Measurements from ENCODE around the gene SNRPD3. TPM values are rescaled to one million over a fixed set of nuclear protein-coding genes. Genes with fewer than 3 reads are reported as not detected.

The SNRPD3 gene
- total RNA-seq, 1 experiment from 2014 or later, result 144 TPM

DNA sequence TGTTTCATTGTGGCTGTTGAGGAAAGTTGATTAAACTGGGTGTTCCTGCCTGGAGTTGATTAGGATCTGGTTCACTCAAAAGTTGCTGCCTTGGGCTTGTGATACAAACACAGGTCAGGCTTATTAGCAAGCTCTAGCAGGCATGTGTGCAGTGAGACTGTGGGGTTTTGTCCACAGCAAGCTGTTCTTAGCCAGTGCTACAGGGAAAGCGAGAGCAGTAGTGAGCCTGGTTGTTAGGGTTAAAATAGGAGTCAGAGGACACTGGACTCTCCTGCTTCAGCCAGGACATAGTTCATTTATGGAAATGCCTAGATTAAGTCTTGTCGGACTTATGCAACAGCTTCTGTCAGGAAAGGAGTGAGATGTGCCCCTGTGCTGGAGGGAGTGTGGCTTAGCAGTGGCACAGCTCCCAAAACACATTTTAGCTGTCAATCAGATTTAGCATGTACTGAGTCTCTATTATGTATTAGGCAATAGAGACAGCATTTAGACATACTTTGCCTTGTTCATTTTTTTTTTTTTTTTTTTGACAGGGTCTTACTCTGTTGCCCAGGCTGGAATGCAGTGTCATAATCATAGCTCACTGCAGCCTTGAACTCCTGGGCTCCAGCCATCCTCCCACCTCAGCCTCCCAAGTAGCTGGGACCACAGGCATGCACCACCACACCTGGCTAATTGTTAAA, 8.7 kb downstream of the SNRPD3 start:
- Histone ChIP-seq H2AFZ (ENCODE audit: low read depth, low read length, poor library complexity, severe bottlenecking) (no peak overlapping the region), H3K27me3 (ENCODE audit: insufficient read depth, low read length) (no peaks in the 10 kb centered on the region), H3K9ac (ENCODE audit: low read length) (no peak overlapping the region), H3K36me3 (ENCODE audit: control insufficient read depth in 1 of 2, insufficient read depth in 2 of 2, low read length in 2 of 2) (peaks cover 30 to 31% of the 10 kb centered on the region in 2 experiments), H3K79me2 (ENCODE audit: insufficient read depth, low read length) (peaks cover 97% of the 10 kb centered on the region), H3K4me1 (ENCODE audit: control insufficient read depth in 1 of 2, insufficient read depth in 2 of 2, low read length in 2 of 2) (no peaks in the 10 kb centered on the region), H3K4me3 (replicated peaks in 1 of 2; ENCODE audit: low read depth in 1 of 2, low read length in 2 of 2) (no peak overlapping the region), H3K9me2 (ENCODE audit: insufficient read depth) (no peaks in the 10 kb centered on the region), H4K20me1 (ENCODE audit: insufficient read depth) (peaks cover 12% of the 10 kb centered on the region; the same call in 1 of the 2 replicates), H3K27ac (ENCODE audit: low read depth, low read length) (no peak overlapping the region), H3K9me3 (ENCODE audit: control insufficient read depth in 1 of 2, insufficient read depth in 1 of 2, low read depth in 1 of 2, low read length in 2 of 2) (no peaks in the 10 kb centered on the region), H3K4me2 (ENCODE audit: low read length) (no peak overlapping the region)
- DNase-seq (ENCODE audit: low read depth, low spot score) (no peak), ATAC-seq (no peak)
- CTCF ChIA-PET, result interaction anchor here (0.7 kb wide), 1 partner anchor 671 kb away, joined by 3 read pairs; no protein-coding TSS in a partner anchor
- no peak for TF ChIP-seq CEBPB (IDR thresholded peaks at IDR 0.05; ENCODE audit: low read depth)
- TF ChIP-seq, protein P1, sequence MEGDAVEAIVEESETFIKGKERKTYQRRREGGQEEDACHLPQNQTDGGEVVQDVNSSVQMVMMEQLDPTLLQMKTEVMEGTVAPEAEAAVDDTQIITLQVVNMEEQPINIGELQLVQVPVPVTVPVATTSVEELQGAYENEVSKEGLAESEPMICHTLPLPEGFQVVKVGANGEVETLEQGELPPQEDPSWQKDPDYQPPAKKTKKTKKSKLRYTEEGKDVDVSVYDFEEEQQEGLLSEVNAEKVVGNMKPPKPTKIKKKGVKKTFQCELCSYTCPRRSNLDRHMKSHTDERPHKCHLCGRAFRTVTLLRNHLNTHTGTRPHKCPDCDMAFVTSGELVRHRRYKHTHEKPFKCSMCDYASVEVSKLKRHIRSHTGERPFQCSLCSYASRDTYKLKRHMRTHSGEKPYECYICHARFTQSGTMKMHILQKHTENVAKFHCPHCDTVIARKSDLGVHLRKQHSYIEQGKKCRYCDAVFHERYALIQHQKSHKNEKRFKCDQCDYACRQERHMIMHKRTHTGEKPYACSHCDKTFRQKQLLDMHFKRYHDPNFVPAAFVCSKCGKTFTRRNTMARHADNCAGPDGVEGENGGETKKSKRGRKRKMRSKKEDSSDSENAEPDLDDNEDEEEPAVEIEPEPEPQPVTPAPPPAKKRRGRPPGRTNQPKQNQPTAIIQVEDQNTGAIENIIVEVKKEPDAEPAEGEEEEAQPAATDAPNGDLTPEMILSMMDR (IDR thresholded peaks at IDR 0.05 in 2 of 3, conservative IDR thresholded peaks at IDR 0.05 in 1 of 3; ENCODE audit: borderline replicate concordance in 1 of 3, insufficient read depth in 1 of 3, low read depth in 2 of 3, low read length in 2 of 3), result no peak
- POLR2A ChIA-PET, result no interaction called here
- BruUV-seq (replicated peaks), result no TSS peak
- intact Hi-C loops (cut with micrococcal nuclease), result no loop called here
- RAD21 ChIA-PET (ENCODE audit: low non-redundant PET in 1 of 2, low total read pairs in 2 of 2, uncharacterized antibody in 2 of 2, unreplicated experiment in 2 of 2), result no interaction called here

DNA sequence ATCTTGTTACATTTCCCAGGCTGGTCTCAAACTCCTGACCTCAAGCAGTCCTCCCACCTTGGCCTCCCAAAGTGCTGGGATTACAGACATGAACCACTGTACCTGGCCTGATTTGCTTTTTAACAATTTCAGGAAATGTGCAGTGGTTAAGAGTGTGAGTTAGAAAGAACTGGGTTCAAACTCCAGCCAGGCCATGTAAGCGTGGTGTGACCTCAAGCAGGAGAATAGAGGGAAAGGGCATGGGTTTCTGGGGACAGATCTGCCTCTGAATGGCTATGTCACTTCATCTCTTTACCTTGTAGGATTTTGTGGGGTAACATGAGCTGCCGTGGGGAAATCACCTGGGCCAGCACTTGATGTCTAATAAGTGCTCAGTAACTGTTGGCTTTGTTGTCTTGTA, 9.3 kb downstream of the SNRPD3 start:
- Histone ChIP-seq H3K4me1 (ENCODE audit: control insufficient read depth in 1 of 2, insufficient read depth in 2 of 2, low read length in 2 of 2) (no peaks in the 10 kb centered on the region), H4K20me1 (ENCODE audit: insufficient read depth) (peaks cover 12% of the 10 kb centered on the region; the same call in 1 of the 2 replicates), H2AFZ (ENCODE audit: low read depth, low read length, poor library complexity, severe bottlenecking) (no peak overlapping the region), H3K36me3 (ENCODE audit: control insufficient read depth in 1 of 2, insufficient read depth in 2 of 2, low read length in 2 of 2) (peaks cover 31 to 33% of the 10 kb centered on the region in 2 experiments), H3K27ac (ENCODE audit: low read depth, low read length) (no peak overlapping the region), H3K9me2 (ENCODE audit: insufficient read depth) (no peaks in the 10 kb centered on the region), H3K9ac (ENCODE audit: low read length) (no peak overlapping the region), H3K27me3 (ENCODE audit: insufficient read depth, low read length) (no peaks in the 10 kb centered on the region), H3K9me3 (ENCODE audit: control insufficient read depth in 1 of 2, insufficient read depth in 1 of 2, low read depth in 1 of 2, low read length in 2 of 2) (no peaks in the 10 kb centered on the region), H3K4me2 (ENCODE audit: low read length) (no peak overlapping the region), H3K79me2 (ENCODE audit: insufficient read depth, low read length) (peaks cover 97% of the 10 kb centered on the region), H3K4me3 (replicated peaks in 1 of 2; ENCODE audit: low read depth in 1 of 2, low read length in 2 of 2) (no peak overlapping the region)
- TF ChIP-seq EZH2phosphoT487 (IDR thresholded peaks at IDR 0.05; ENCODE audit: borderline replicate concordance), result no peak
- TF ChIP-seq SRF (IDR thresholded peaks at IDR 0.05; ENCODE audit: low read depth), result no peak
- TF ChIP-seq JUND (IDR thresholded peaks at IDR 0.05), result no peak
- TF ChIP-seq POLR2A (IDR thresholded peaks at IDR 0.05; ENCODE audit: borderline replicate concordance, extremely low read depth, insufficient read depth, insufficient read length), result no peak
- ATAC-seq (no peak), DNase-seq (ENCODE audit: low read depth, low spot score) (no peak)
- intact Hi-C loops (cut with micrococcal nuclease), result no loop called here
- ChIA-PET CTCF (interaction anchor here (0.7 kb wide), 1 partner anchor 672 kb away, joined by 3 read pairs; no protein-coding TSS in a partner anchor), POLR2A (no interaction called here), RAD21 (ENCODE audit: low non-redundant PET in 1 of 2, low total read pairs in 2 of 2, uncharacterized antibody in 2 of 2, unreplicated experiment in 2 of 2) (no interaction called here)
- BruUV-seq (replicated peaks), result no TSS peak
